NCI-H1048 (cell line): ENCODE data around the gene FGB.
"Not testable (repeated sequence)": the region's sequence is repeated elsewhere in the genome, so short reads cannot be mapped to it uniquely, and the experiment has no call there.

Source experiments
- DNase-seq: peaks from one replicate; lab custom pipeline; 2025; lab: John Stamatoyannopoulos, UW

FGB gene

DNA sequence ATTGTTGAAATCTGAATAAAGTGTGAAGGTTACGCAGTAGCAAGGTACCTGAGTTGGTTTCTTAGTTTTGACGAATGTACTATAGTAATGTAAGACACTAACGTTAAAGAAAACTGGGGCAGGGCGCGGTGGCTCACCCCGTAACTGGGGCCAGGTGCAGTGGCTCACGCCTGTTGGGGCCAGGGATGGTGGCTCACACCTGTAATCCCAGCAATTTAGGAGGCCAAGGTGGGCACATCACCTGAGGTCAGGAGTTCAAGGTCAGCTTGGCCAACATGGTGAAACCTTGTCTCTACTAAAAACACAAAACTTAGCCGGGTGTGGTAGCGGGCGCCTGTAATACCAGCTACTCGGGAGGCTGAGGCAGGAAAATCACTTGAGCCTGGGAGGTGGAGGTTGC lies 34.5 kb downstream of the FGB start:
- not testable (repeated sequence) for DNase-seq

DNA sequence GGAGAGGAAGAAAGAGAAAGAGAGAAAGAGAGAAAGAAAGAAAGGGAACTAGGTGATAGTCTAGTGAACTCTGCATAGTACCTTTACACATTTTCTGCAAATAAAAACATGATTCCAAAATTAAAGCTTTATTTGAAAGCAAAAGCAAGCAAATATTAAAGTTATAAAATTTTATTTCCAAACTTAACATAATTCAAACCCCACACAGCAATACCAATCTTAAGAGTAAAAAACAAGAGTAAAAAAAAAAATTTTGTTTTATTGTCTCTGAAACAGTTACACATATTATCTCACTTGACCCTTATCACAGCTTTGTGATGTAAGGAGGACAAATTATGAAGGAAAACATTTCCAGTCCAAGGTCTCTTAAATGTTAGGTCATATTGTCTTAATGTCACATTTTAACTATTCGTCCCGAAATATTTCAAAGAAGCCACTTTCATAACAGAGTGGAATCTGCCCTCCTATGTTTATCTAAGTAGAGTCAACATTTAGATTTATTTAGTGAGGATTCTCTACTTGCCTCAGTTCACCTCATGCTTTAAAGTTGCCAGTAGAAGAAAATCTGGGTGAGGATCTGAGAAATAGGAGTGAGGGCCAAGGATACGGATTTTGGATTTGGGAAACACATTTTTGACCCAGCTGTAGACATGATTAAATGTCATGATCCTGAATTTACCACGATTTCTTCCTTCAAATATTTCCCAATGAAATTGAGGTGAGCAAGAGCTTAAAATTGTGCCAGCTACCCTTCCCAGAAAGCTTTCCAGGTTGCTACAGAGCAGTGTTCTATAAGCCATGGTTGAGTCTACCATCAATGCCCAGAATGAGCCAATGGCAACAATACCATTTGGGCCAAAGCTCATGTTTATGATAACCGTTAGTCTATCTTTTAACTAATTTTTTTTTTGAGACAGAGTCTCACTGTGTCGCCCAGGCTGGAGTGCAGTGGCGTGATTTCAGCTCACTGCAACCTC lies 35.3 kb downstream of the FGB start:
- DNase-seq = no peak

DNA sequence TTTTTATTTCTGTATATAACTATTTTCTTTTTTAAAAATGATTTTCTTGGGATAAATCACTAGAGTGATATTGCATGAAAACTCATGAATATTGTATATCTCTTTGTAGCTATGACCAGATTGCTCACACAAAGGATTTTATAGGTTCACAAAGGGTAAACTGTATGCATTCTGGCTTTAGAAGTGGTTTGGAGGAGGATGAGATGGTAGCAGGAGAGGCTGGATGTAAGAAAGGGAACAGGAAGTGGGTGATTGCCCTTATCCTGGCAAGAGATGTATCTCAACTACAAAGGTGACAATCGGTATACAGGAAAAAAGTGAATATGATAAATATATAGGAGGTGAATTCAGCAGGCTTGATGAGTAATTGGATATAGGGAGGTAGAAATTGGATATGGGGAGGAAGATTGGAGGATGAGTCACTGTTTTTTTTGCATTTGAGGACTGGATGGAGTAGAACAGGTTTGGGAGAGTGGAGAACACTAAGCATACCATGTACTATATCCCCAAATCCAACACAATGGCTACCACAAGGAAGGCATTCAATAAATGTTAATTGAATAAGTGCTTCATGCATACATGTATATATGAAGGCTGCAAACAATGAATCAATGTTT lies 39.7 kb downstream of the FGB start:
- no peak for DNase-seq

DNA sequence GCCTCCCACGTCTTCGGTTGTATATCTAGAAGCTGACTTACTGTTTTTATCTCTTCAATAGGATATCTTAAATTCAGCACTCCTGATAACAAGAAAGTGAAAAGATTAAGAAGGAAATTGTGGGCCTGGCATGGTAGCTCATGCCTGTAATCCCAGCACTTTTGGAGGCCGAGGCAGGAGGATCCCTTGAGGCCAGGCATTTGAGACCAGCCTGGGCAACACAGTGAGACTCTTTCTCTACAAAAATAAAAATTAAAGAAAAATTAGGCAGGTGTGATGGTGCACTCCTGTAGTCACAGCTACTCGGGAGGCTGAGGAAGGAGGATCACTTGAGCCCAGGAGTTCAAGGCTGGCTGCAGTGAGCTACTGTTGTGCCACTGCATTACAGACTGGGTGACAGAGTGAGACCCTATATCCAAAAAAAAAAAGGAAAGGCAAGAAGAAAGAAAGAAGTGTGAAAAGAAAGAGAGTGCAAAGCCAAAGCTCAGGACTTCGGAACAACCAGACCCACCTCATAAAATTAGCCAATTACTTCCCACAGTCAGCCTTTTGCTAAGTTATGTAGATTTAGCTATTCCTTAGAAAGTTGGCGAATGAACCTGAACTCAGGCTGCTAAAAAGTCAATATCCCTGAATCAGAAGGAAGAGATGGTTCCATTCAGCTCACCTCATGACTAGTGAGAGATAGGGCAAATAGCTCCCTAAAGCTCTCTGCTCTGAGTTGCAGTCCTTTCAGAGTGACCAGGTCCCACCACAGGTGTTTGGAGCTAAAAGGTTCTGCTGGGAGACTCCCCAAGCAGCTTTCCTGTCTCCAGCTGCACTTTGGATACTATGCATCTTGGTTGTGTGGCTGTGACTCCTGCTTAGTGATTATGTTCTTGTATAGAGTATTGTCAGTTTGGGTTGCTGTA lies 40.5 kb downstream of the FGB start:
- no peak for DNase-seq

- no peak for DNase-seq
Measured at GRCh38 chr4:154604696-154605200, 41.9 kb downstream of the FGB start.

- DNase-seq = no peak
Measured at GRCh38 chr4:154606728-154607723, 44.2 kb downstream of the FGB start.

GRCh38 chr4:154608361-154609252 lies 45.8 kb downstream of the FGB start:
- DNase-seq = no peak

GRCh38 chr4:154609532-154609931 lies 46.7 kb downstream of the FGB start:
- no peak for DNase-seq

DNA sequence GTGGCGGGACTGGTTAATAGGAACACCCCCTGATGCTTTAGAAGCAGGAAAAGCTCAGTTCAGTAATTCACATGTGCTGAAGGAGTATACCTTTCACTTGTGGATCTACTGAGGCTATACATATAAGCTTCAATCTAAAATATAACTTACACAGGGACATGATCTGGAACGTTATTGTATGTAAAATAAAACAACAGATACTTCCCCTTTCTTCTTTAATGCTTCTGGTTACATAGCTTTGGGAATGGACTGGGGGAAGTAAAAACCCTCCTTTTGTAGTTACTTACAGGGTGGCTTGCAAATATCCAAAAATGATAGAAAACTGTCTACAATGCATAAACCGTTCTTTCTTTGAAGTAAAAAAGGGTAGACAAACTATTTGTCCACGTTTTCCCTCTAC lies 47.8 kb downstream of the FGB start:
- no peak for DNase-seq

GRCh38 chr4:154611833-154612232 lies 49.0 kb downstream of the FGB start:
- no peak for DNase-seq

GRCh38 chr4:154612472-154613414 lies 49.9 kb downstream of the FGB start, which contains the start of gene FGG:
Gene FGG (minus strand): TSS chr4:154612656. CDS start chr4:154612609, 47 bp downstream.
- DNase-seq = no peak

DNA sequence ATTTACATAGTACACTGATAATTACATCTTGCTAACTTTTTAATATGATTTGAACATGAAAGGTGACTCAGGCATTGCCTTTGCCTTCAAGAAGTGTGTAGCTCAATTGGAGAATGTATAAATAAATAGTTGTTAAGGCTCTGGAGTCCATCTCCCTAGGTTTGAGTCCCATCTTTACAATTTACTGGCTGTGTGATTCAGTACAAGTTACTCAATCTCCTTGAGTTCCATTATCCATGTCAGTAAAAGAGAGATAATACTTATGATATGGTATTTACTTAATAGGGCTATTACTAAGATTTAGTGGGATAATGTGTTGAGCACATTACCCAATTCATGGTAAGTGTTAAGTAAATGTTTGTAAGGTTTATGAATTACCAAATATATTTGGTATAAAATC lies 51.5 kb downstream of the FGB start:
- no peak for DNase-seq

- DNase-seq = no peak
Measured at GRCh38 chr4:154615211-154615610, 52.4 kb downstream of the FGB start.

- no peak for DNase-seq
Measured at GRCh38 chr4:154616287-154616686, 53.5 kb downstream of the FGB start.

- no peak for DNase-seq
Measured at GRCh38 chr4:154616731-154617130, 53.9 kb downstream of the FGB start.

GRCh38 chr4:154617820-154618317 lies 55.1 kb downstream of the FGB start:
- no peak for DNase-seq

GRCh38 chr4:154618708-154619315 lies 56.0 kb downstream of the FGB start:
- peak; percentile 13 for DNase-seq

- no peak for DNase-seq
Measured at GRCh38 chr4:154620111-154620510, 57.3 kb downstream of the FGB start.
